GM12878 (cell line): Measurements from ENCODE around the gene ERMARD. TPM values are rescaled to one million over a fixed set of nuclear protein-coding genes. Genes with fewer than 3 reads are reported as not detected.

Experiments
- ATAC-seq: fragments of 200-7000 bp; cut with Tn5 transposase; 3 replicates; pipeline ENCODE4 v1.9.1; 2020; ENCODE audit warnings: mild to moderate bottlenecking, moderate library complexity
- BruUV-seq: library from RNA; stranded (reverse); fragments of 400-500 nt; replicated peaks from 2 replicates; lab custom pipeline; 2021; lab: Mats Ljungman, UMichigan
- CTCF ChIA-PET: fragments of 300-600 bp; sonication (Branson Sonifier 250); formaldehyde crosslinking; extraction: SDS; loops from one replicate; lab custom pipeline; 2021; ENCODE audit warnings: inconsistent platforms; lab: Yijun Ruan, JAX
- POLR2A ChIA-PET: fragments of 350-600 bp; formaldehyde crosslinking; extraction: SDS; loops from one replicate; lab custom pipeline; 2021; ENCODE audit warnings: inconsistent platforms; lab: Charles Lee
- RAD21 ChIA-PET: fragments of 300-600 bp; sonication (Branson Sonifier 250); formaldehyde crosslinking; loops from one replicate; lab custom pipeline; 2023; ENCODE audit warnings: antibody characterized with exemption; ENCODE audit not compliant: unreplicated experiment; lab: Charles Lee
- SMC1A ChIA-PET: fragments of 300-600 bp; sonication (Branson Sonifier 250); formaldehyde crosslinking; loops from one replicate; lab custom pipeline; 2023; ENCODE audit not compliant: unreplicated experiment, uncharacterized antibody; lab: Charles Lee
- DNase-seq: peaks from one replicate; pipeline ENCODE4 v3.0.0-alpha.2; 2011; ENCODE audit warnings: low read depth, low spot score
- FAIRE-seq: peaks from 3 replicates; lab custom pipeline; 2011; peaks lifted over from hg19 to GRCh38; lab: Jason Lieb, UNC
- H2AFZ ChIP-seq: 2 replicates; pipeline ENCODE4 v1.6.0; 2011; ENCODE audit warnings: low read depth, low read length, control low read depth; ENCODE audit not compliant: control insufficient read depth
- H3K27ac ChIP-seq: 2 replicates; pipeline ENCODE4 v1.5.1; 2011; ENCODE audit warnings: control low read depth; ENCODE audit not compliant: control insufficient read depth, insufficient read depth
- H3K27me3 ChIP-seq, 2 experiments: replicated peaks in 1 of 2; 2 replicates each; pipeline versions ENCODE4 v1.6.0 to v1.6.1; 2011; ENCODE audit warnings: low read length in 1 of 2; ENCODE audit not compliant: control insufficient read depth in 2 of 2, insufficient read depth in 2 of 2
- H3K36me3 ChIP-seq, 2 experiments: 2 replicates each; pipeline ENCODE4 v1.5.1; 2011; ENCODE audit warnings: low read length in 1 of 2; ENCODE audit not compliant: control insufficient read depth in 2 of 2, insufficient read depth in 2 of 2
- H3K4me1 ChIP-seq: 2 replicates; pipeline ENCODE4 v1.6.1; 2011; ENCODE audit warnings: mild to moderate bottlenecking, low read length, moderate library complexity, mixed read lengths; ENCODE audit not compliant: control insufficient read depth, insufficient read depth
- H3K4me2 ChIP-seq: 2 replicates; pipeline ENCODE4 v1.6.0; 2011; ENCODE audit warnings: control low read depth; ENCODE audit not compliant: control insufficient read depth, insufficient read depth
- H3K4me3 ChIP-seq: fragments of 200-600 bp; sonication (generic); 2 replicates; pipeline ENCODE4 v1.5.1; 2016
- H3K79me2 ChIP-seq: 2 replicates; pipeline ENCODE4 v1.6.0; 2011; ENCODE audit warnings: low read length; ENCODE audit not compliant: control insufficient read depth, insufficient read depth
- H3K9ac ChIP-seq: 2 replicates; pipeline ENCODE4 v1.8.0; 2011; ENCODE audit warnings: low read length, control low read depth, mixed read lengths; ENCODE audit not compliant: control insufficient read depth, insufficient read depth
- H3K9me3 ChIP-seq: replicated peaks from 3 replicates; pipeline ENCODE4 v1.5.1; 2011; ENCODE audit warnings: mild to moderate bottlenecking, low read length; ENCODE audit not compliant: control insufficient read depth, insufficient read depth
- H4K20me1 ChIP-seq: 2 replicates; pipeline ENCODE4 v1.6.0; 2011; ENCODE audit not compliant: control insufficient read depth, insufficient read depth
- CBFB ChIP-seq: IDR thresholded peaks from 2 replicates; pipeline ENCODE4 v1.6.1; 2016; ENCODE audit warnings: antibody characterized with exemption, low read depth
- CEBPB ChIP-seq, 2 experiments: fragments of 150-350 bp in 1 of 2; IDR thresholded peaks; 2 replicates each; pipeline ENCODE4 v1.6.1; 2012 to 2014; ENCODE audit warnings: low read depth in 2 of 2, low read length in 2 of 2, borderline replicate concordance in 1 of 2, inconsistent platforms in 1 of 2
- CHD1 ChIP-seq: IDR thresholded peaks from 2 replicates; pipeline ENCODE4 v1.6.1; 2012; ENCODE audit warnings: low read depth, low read length, improper control_type of control experiment
- NFYA ChIP-seq: IDR thresholded peaks from 2 replicates; pipeline ENCODE4 v1.6.1; 2011; ENCODE audit warnings: low read depth, mild to moderate bottlenecking, low read length, improper control_type of control experiment, borderline replicate concordance
- RB1 ChIP-seq: fragments of 450-650 bp; formaldehyde crosslinking; IDR thresholded peaks from 2 replicates; pipeline ENCODE4 v1.6.1; 2017; ENCODE audit warnings: mild to moderate bottlenecking, borderline replicate concordance
- RUNX3 ChIP-seq: IDR thresholded peaks from 2 replicates; pipeline ENCODE4 v1.6.1; 2012; ENCODE audit warnings: low read length, inconsistent platforms
- SREBF2 ChIP-seq: IDR thresholded peaks from 2 replicates; pipeline ENCODE4 v1.6.1; 2012; ENCODE audit warnings: mild to moderate bottlenecking, low read length
- SUPT20H ChIP-seq: IDR thresholded peaks from 2 replicates; pipeline ENCODE4 v1.6.1; 2011; ENCODE audit warnings: low read depth, mild to moderate bottlenecking, low read length, moderate library complexity, borderline replicate concordance; ENCODE audit not compliant: control insufficient read depth
- ZNF24 ChIP-seq: fragments of 450-650 bp; IDR thresholded peaks from 2 replicates; pipeline ENCODE4 v1.6.1; 2017; ENCODE audit warnings: antibody characterized with exemption, mild to moderate bottlenecking
- ZSCAN29 ChIP-seq: fragments of 450-650 bp; IDR thresholded peaks from 2 replicates; pipeline ENCODE4 v1.6.1; 2017; ENCODE audit warnings: mild to moderate bottlenecking, moderate library complexity
- ZZZ3 ChIP-seq: IDR thresholded peaks from 2 replicates; pipeline ENCODE4 v1.6.1; 2011; ENCODE audit warnings: low read depth; ENCODE audit not compliant: control insufficient read depth, insufficient read length
- WGBS: methylation state at CpG from one replicate; pipeline ENCODE4 v1.1.6; 2016; ENCODE audit warnings: low lambda C conversion rate; ENCODE audit not compliant: insufficient replicate concordance, insufficient coverage; ENCODE audit errors: missing lambda C conversion rate; 5-methylcytosine and 5-hydroxymethylcytosine counted together
- in situ Hi-C: fragments of 300-500 bp; cut with MboI; formaldehyde crosslinking; loops from 9 replicates; pipeline ENCODE4 v1.14.3; 2018; ENCODE audit warnings: mixed read lengths
- intact Hi-C: fragments of 100-400 bp; cut with micrococcal nuclease; formaldehyde crosslinking; loops from one replicate; pipeline ENCODE4 v1.14.2; 2022; ENCODE audit not compliant: unreplicated experiment
- polyA plus RNA-seq, 11 experiments: library from polyadenylated mRNA; depleted of rRNA in 4 of 11; unstranded in 6 of 11; stranded (reverse) in 5 of 11; fragments of >200 nt; fragmentation: Nextera tagmentation in 4 of 11; fragmentation: Illumina TruSeq in 1 of 11; extraction: Ambion mirVana in 4 of 11; extraction: Trizol in 1 of 11; gene quantifications; 1 replicate in 1 of 11; 2 replicates in 10 of 11; pipeline versions ENCODE4 v1.2.1 to v1.2.3, GENCODE V29; 2011 to 2016; ENCODE audit warnings: inconsistent platforms in 2 of 11, missing spikeins in 2 of 11, low read depth in 1 of 11
- total RNA-seq, 4 experiments: library from RNA; depleted of rRNA in 3 of 4; stranded (reverse); fragments of >200 nt in 3 of 4; fragmentation: Illumina TruSeq in 1 of 4; extraction: Trizol in 1 of 4; gene quantifications; 2 replicates each; pipeline versions ENCODE4 v1.2.1 to v1.2.3, GENCODE V29; 2013 to 2021
- TF ChIP-seq, protein P1 (sequence below): fragments of 450-650 bp; IDR thresholded peaks from 2 replicates; pipeline ENCODE4 v1.6.1; 2017; ENCODE audit warnings: mild to moderate bottlenecking, moderate library complexity
- TF ChIP-seq, protein P2 (sequence below), 3 experiments: IDR thresholded peaks in 2 of 3; conservative IDR thresholded peaks in 1 of 3; 2 replicates each; pipeline ENCODE4 v1.5.1; 2011; ENCODE audit warnings: low read depth in 3 of 3, low read length in 3 of 3, mild to moderate bottlenecking in 3 of 3, control low read depth in 2 of 3, moderate library complexity in 2 of 3, inconsistent platforms in 1 of 3, mixed read lengths in 1 of 3; ENCODE audit not compliant: control insufficient read depth in 2 of 3, insufficient read depth in 1 of 3; ENCODE audit errors: extremely low read depth in 1 of 3
- TF ChIP-seq, protein P3 (sequence below): fragments of 150-350 bp; IDR thresholded peaks from 2 replicates; pipeline ENCODE4 v1.6.1; 2014; ENCODE audit warnings: mild to moderate bottlenecking, low read depth, low read length
- TF ChIP-seq, protein P4 (sequence below): fragments of 450-650 bp; IDR thresholded peaks from 2 replicates; pipeline ENCODE4 v1.6.1; 2017; ENCODE audit warnings: mild to moderate bottlenecking

Gene ERMARD
- total and polyA plus RNA-seq, 10 of the 15 experiments (the other 5 are each of a cell fraction or from before 2014, with no cell fraction given) = 24.4 to 63.3 (median 34.1) TPM

DNA sequence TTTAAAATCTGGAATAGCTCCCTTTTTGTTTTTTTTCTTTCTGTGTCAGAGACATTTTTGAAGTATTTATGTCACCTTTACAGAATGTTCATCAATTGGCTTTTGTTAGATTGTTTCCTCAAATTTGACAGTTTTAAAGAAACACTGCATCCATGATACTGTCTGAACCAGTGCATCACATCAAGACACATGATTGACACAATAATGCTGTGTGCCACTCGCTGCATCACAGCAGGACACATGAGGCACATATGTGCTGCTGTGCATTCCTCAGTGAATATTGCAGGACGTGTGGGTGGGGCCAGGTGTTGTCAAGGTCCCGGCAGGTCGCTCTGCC lies 37.4 kb downstream of the ERMARD start:
- no peak overlapping the region for H2AFZ ChIP-seq
- no peaks in the 10 kb centered on the region for H4K20me1 ChIP-seq
- WGBS = 52% methylated on average over 4 of the region's 4 CpGs
- DNase-seq (no peak), ATAC-seq (no peak)
- H3K4me2 ChIP-seq = no peak overlapping the region
- H3K79me2 ChIP-seq = no peaks in the 10 kb centered on the region
- no peak overlapping the region for H3K27ac ChIP-seq
- RAD21 ChIA-PET = no interaction called here
- no TSS peak for BruUV-seq
- H3K9ac ChIP-seq = no peak overlapping the region
- H3K36me3 ChIP-seq = no peaks in the 10 kb centered on the region
- intact Hi-C loops = no loop called here
- H3K27me3 ChIP-seq = peaks cover 3 to 4% of the 10 kb centered on the region in 2 experiments
- SMC1A ChIA-PET = interaction anchor here (1.0 to 1.6 kb wide), 2 partner anchors 43 to 741 kb away, joined by 3 to 4 read pairs; no protein-coding TSS in a partner anchor
- POLR2A ChIA-PET = no interaction called here
- H3K4me3 ChIP-seq = no peak overlapping the region
- no peaks in the 10 kb centered on the region for H3K9me3 ChIP-seq
- TF ChIP-seq RUNX3 (no peak), CHD1 (no peak), RB1 (no peak), ZZZ3 (no peak), SREBF2 (no peak), ZNF24 (no peak), NFYA (no peak), CBFB (no peak), SUPT20H (no peak), ZSCAN29 (no peak), CEBPB (IDR thresholded peaks at IDR 0.05; ENCODE audit: borderline replicate concordance in 1 of 2, low read depth in 2 of 2, low read length in 2 of 2) (no peak)
- TF ChIP-seq, protein P1, sequence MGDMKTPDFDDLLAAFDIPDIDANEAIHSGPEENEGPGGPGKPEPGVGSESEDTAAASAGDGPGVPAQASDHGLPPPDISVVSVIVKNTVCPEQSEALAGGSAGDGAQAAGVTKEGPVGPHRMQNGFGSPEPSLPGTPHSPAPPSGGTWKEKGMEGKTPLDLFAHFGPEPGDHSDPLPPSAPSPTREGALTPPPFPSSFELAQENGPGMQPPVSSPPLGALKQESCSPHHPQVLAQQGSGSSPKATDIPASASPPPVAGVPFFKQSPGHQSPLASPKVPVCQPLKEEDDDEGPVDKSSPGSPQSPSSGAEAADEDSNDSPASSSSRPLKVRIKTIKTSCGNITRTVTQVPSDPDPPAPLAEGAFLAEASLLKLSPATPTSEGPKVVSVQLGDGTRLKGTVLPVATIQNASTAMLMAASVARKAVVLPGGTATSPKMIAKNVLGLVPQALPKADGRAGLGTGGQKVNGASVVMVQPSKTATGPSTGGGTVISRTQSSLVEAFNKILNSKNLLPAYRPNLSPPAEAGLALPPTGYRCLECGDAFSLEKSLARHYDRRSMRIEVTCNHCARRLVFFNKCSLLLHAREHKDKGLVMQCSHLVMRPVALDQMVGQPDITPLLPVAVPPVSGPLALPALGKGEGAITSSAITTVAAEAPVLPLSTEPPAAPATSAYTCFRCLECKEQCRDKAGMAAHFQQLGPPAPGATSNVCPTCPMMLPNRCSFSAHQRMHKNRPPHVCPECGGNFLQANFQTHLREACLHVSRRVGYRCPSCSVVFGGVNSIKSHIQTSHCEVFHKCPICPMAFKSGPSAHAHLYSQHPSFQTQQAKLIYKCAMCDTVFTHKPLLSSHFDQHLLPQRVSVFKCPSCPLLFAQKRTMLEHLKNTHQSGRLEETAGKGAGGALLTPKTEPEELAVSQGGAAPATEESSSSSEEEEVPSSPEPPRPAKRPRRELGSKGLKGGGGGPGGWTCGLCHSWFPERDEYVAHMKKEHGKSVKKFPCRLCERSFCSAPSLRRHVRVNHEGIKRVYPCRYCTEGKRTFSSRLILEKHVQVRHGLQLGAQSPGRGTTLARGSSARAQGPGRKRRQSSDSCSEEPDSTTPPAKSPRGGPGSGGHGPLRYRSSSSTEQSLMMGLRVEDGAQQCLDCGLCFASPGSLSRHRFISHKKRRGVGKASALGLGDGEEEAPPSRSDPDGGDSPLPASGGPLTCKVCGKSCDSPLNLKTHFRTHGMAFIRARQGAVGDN = no peak
- TF ChIP-seq, protein P2, sequence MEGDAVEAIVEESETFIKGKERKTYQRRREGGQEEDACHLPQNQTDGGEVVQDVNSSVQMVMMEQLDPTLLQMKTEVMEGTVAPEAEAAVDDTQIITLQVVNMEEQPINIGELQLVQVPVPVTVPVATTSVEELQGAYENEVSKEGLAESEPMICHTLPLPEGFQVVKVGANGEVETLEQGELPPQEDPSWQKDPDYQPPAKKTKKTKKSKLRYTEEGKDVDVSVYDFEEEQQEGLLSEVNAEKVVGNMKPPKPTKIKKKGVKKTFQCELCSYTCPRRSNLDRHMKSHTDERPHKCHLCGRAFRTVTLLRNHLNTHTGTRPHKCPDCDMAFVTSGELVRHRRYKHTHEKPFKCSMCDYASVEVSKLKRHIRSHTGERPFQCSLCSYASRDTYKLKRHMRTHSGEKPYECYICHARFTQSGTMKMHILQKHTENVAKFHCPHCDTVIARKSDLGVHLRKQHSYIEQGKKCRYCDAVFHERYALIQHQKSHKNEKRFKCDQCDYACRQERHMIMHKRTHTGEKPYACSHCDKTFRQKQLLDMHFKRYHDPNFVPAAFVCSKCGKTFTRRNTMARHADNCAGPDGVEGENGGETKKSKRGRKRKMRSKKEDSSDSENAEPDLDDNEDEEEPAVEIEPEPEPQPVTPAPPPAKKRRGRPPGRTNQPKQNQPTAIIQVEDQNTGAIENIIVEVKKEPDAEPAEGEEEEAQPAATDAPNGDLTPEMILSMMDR (IDR thresholded peaks at IDR 0.05 in 2 of 3, conservative IDR thresholded peaks at IDR 0.05 in 1 of 3; ENCODE audit: control insufficient read depth in 2 of 3, extremely low read depth in 1 of 3, insufficient read depth in 1 of 3, low read depth in 3 of 3, low read length in 3 of 3) = no peak
- TF ChIP-seq, protein P3, sequence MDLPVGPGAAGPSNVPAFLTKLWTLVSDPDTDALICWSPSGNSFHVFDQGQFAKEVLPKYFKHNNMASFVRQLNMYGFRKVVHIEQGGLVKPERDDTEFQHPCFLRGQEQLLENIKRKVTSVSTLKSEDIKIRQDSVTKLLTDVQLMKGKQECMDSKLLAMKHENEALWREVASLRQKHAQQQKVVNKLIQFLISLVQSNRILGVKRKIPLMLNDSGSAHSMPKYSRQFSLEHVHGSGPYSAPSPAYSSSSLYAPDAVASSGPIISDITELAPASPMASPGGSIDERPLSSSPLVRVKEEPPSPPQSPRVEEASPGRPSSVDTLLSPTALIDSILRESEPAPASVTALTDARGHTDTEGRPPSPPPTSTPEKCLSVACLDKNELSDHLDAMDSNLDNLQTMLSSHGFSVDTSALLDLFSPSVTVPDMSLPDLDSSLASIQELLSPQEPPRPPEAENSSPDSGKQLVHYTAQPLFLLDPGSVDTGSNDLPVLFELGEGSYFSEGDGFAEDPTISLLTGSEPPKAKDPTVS = no peak
- TF ChIP-seq, protein P4, sequence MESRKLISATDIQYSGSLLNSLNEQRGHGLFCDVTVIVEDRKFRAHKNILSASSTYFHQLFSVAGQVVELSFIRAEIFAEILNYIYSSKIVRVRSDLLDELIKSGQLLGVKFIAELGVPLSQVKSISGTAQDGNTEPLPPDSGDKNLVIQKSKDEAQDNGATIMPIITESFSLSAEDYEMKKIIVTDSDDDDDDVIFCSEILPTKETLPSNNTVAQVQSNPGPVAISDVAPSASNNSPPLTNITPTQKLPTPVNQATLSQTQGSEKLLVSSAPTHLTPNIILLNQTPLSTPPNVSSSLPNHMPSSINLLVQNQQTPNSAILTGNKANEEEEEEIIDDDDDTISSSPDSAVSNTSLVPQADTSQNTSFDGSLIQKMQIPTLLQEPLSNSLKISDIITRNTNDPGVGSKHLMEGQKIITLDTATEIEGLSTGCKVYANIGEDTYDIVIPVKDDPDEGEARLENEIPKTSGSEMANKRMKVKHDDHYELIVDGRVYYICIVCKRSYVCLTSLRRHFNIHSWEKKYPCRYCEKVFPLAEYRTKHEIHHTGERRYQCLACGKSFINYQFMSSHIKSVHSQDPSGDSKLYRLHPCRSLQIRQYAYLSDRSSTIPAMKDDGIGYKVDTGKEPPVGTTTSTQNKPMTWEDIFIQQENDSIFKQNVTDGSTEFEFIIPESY = no peak
- TF ChIP-seq, all 136 proteins: peak for 0
- CTCF ChIA-PET = interaction anchor here (1.7 to 4.2 kb wide), 4 partner anchors 16 to 741 kb away, joined by 7 to 35 read pairs (median 20); no protein-coding TSS in a partner anchor
- FAIRE-seq = no peak
- in situ Hi-C loops = no loop called here
- peaks cover 4% of the 10 kb centered on the region; the same call in 1 of the 2 replicates for H3K4me1 ChIP-seq
